Heart right ventricle (tissue), 16 donors: ENCODE results near the gene GOPC. TPM values are rescaled to one million over a fixed set of nuclear protein-coding genes. Genes with fewer than 3 reads are reported as not detected.

Experiments
- ATAC-seq, 8 donors: fragments of 200-7000 bp; cut with Tn5 transposase; one replicate each; pipeline ENCODE4 v1.9.1; 2020; ENCODE audit warnings: mild to moderate bottlenecking in 8 of 8, moderate library complexity in 8 of 8, moderate number of reproducible peaks in 1 of 8
- DNase-seq, 2 donors: peaks; one replicate each; pipeline ENCODE4 v3.0.0-alpha.2; 2020
- H3K27ac ChIP-seq, 10 donors: fragments of 200-600 bp; sonication (generic) in 2 of 10; one replicate each; pipeline versions ENCODE4 v1.5.0 to v1.8.0; 2020 to 2022; ENCODE audit warnings: mild to moderate bottlenecking in 3 of 10
- H3K27me3 ChIP-seq, 7 donors: fragments of 200-600 bp; one replicate each; pipeline ENCODE4 v1.8.0; 2021 to 2022; ENCODE audit warnings: mild to moderate bottlenecking in 2 of 7
- H3K36me3 ChIP-seq, 9 donors: fragments of 200-600 bp; sonication (generic) in 1 of 9; one replicate each; pipeline versions ENCODE4 v1.5.0 to v1.8.0; 2020 to 2022; ENCODE audit warnings: mild to moderate bottlenecking in 2 of 9
- H3K4me1 ChIP-seq, 9 donors: fragments of 200-600 bp; sonication (generic) in 1 of 9; one replicate each; pipeline versions ENCODE4 v1.5.0 to v1.8.0; 2020 to 2022; ENCODE audit warnings: mild to moderate bottlenecking in 4 of 9
- H3K4me3 ChIP-seq, 10 donors: fragments of 200-600 bp; sonication (generic) in 2 of 10; one replicate each; pipeline versions ENCODE4 v1.5.0 to v1.8.0; 2020 to 2022; ENCODE audit warnings: mild to moderate bottlenecking in 7 of 10, moderate library complexity in 2 of 10
- H3K9me3 ChIP-seq, 11 donors: fragments of 200-600 bp in 10 of 11; sonication (generic) in 2 of 11; one replicate each; pipeline versions ENCODE4 v1.5.0 to v1.8.0; 2013 to 2022; ENCODE audit warnings: mild to moderate bottlenecking in 2 of 11, control low read depth in 1 of 11, moderate library complexity in 1 of 11
- CTCF ChIP-seq, 9 donors: fragments of 200-600 bp; sonication (generic) in 2 of 9; IDR thresholded peaks; one replicate each; pipeline versions ENCODE4 v1.5.0 to v1.8.0; 2021 to 2022; ENCODE audit warnings: antibody characterized with exemption in 9 of 9, mild to moderate bottlenecking in 5 of 9, moderate library complexity in 1 of 9
- WGBS, 2 donors: extraction: QIAGEN DNeasy Blood & Tissue Kit; methylation state at CpG; one replicate each; pipeline ENCODE4 v1.1.7; 2013; ENCODE audit warnings: inconsistent platforms in 1 of 2; 5-methylcytosine and 5-hydroxymethylcytosine counted together
- intact Hi-C, 10 donors: fragments of 100-400 bp; cut with DNase I; formaldehyde crosslinking; loops; one replicate each; pipeline versions ENCODE4 v1.11.1 to v1.14.2; 2022
- polyA plus RNA-seq, 2 donors: library from polyadenylated mRNA; stranded (reverse); fragments of 200-250 nt; gene quantifications; one replicate each; pipeline ENCODE4 v1.2.3, GENCODE V29; 2013
- total RNA-seq, 10 donors: library from RNA; stranded (reverse); fragmentation: NEBNext Ultra II Directional in 3 of 10; extraction: Animal tissue kit (Norgen Biotek cat#: 25700) in 3 of 10; gene quantifications; one replicate each; pipeline versions ENCODE4 v1.2.1 to v1.2.4, GENCODE V29; 2021 to 2023
- donor health status: Arrhythmogenic right ventricular cardiomyopathy.
- donor health status: ischemic (EF 13 %, LVEDD 7.1; RV severe dilation, severe dysfunction).
- donor health status: healthy with polysubstance abuse.
- donor health status: DM: no; HTN: yes; CAD: no.
- donor health status: DM: no; HTN: no; CAD: no.
- donor health status: ischemic (EF 25% LVEDD 6.9; RV normal size, moderate dysfunction).
- donor health status: ischemic (EF 25% LVEDD 5.7; RV mildly dilated, moderate dysfunction).
- donor health status: healthy.
- donor health status: DM: yes; HTN: yes; CAD: no.
- donor health status: Ischemic cardiomyopathy.
- donor health status: ischemic (EF 35%, LVEDD 5.7; RV mildly dilated, moderate dysfunction).
- donor health status: nonischemic (EF 11% LVEDD 7.7; RV severe dilation, severe dysfunction).
- donor health status: DM: yes; HTN: yes; CAD: no.
- donor health status: PGD.
- donor health status: ischemic (EF 29% LVEDD 5.4; RV normal size, mild dysfunction).
- donor health status: nonischemic (EF 23%, LVEDD 6.1; RV moderate dilation, normal function).

Gene GOPC
- total and polyA plus RNA-seq, 12 donors = 11.1 to 32.8 (median 23.5) TPM

DNA sequence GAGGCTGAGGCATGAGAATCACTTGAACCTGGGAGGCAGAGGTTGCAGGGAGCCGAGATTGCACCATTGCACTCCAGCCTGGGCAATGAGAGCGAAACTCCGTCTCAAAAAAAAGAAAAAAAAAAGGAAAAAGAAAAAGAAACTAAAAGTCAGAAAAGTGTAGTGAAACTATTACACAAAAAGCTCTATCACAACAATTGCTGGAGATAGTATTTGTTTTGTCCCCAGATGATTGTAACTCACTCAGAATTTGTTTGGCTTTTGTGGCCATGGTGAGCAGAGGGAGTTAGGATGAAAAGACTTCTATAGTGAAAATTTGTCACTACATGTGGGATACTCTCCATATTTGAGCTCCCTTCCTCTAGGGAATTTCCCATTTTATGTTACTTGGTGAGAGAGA is 5.2 kb upstream of the GOPC start:
- Histone ChIP-seq H3K27ac (no peak overlapping the region), H3K4me1 (peaks cover 0 to 7% (median 6%) of the 10 kb centered on the region in 9 donors), H3K36me3 (no peaks in the 10 kb centered on the region), H3K27me3 (peaks cover 0 to 12% (median 2%) of the 10 kb centered on the region in 7 donors), H3K4me3 (no peak overlapping the region), H3K9me3 (no peaks in the 10 kb centered on the region)
- ATAC-seq (no peak), DNase-seq (no peak)
- TF ChIP-seq CTCF (IDR thresholded peaks at IDR 0.05) = no peak
- WGBS, 2 donors = 70 to 87% methylated on average over 3 of the region's 3 CpGs
- intact Hi-C loops = loop anchor here in 7 of 10 donors (2.0 to 10.0 kb wide), 9 partner anchors 53 to 263 kb away; partner anchors contain the start of genes NUS1 (in 2 of the 7) and DCBLD1 (in 1 of the 7)

DNA sequence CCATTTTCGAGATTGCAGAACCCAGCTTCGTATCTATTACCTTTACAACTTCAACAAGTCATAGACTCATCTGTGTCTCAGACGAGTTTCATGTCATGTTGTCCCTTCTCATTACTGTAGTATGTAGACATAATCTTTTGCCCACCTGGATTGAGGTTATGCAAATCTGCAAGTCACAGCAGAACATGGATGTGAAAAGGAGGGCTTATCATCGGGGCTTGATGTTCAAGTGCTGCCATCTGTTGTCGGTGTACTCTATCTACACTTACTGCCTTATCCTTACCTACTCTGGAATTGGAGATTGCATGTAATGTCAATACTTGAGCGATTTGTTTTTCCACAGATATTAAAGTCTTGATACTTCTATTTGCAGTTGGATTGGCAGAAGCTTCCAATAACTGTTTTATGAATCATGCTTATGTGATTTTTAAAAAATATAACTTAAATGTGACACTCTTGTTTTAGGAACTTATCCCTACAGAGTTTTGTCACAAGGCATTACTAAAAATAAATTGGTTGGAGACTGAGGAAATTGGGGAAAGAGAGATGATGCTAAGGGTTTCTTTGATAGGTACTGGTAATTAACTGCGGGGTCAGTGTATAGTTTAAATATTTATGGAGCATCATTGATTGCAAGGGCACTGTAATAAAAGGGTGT is 3.0 kb upstream of the GOPC start:
- TF ChIP-seq CTCF (IDR thresholded peaks at IDR 0.05) = peak; percentile 29 to 80 (median 70)
- Histone ChIP-seq H3K36me3 (no peaks in the 10 kb centered on the region), H3K27me3 (peaks cover 0 to 5% (median 0%) of the 10 kb centered on the region in 7 donors), H3K4me1 (peaks cover 0 to 22% (median 15%) of the 10 kb centered on the region in 9 donors), H3K4me3 (no peak overlapping the region), H3K9me3 (no peaks in the 10 kb centered on the region), H3K27ac (no peak overlapping the region)
- intact Hi-C loops = loop anchor here in 9 of 10 donors (1.0 to 10.0 kb wide), 11 partner anchors 50 to 260 kb away; partner anchors contain the start of genes NUS1 (in 2 of the 9) and DCBLD1 (in 1 of the 9)
- WGBS, 2 donors = 32 to 33% methylated on average over 7 of the region's 7 CpGs
- ATAC-seq (no peak), DNase-seq (peak in 1 of 2 donors; percentile 51)

- intact Hi-C loops = loop anchor here in 8 of 10 donors (2.0 to 10.0 kb wide), 14 partner anchors 49 to 1288 kb away; partner anchors contain the start of genes NUS1 (in 3 of the 8), DCBLD1 (in 2 of the 8) and ASF1A (in 1 of the 8)
- ATAC-seq (no peak), DNase-seq (no peak)
- H3K27ac ChIP-seq = no peak overlapping the region
- no peak overlapping the region for H3K4me3 ChIP-seq
- no peaks in the 10 kb centered on the region for H3K27me3 ChIP-seq
- no peak for TF ChIP-seq CTCF (IDR thresholded peaks at IDR 0.05)
- H3K4me1 ChIP-seq = peaks cover 0 to 37% (median 29%) of the 10 kb centered on the region in 9 donors
- WGBS, 2 donors = 67 to 90% methylated on average over 2 of the region's 2 CpGs
- no peaks in the 10 kb centered on the region for H3K36me3 ChIP-seq
- no peaks in the 10 kb centered on the region for H3K9me3 ChIP-seq
Observed at GRCh38 chr6:117603821-117604220, 1.5 kb upstream of the GOPC start.

- DNase-seq (no peak), ATAC-seq (no peak)
- peaks cover 0 to 39% (median 29%) of the 10 kb centered on the region in 9 donors for H3K4me1 ChIP-seq
- no peaks in the 10 kb centered on the region for H3K9me3 ChIP-seq
- WGBS, 2 donors = 50 to 58% methylated on average over 12 of the region's 12 CpGs
- no peak for TF ChIP-seq CTCF (IDR thresholded peaks at IDR 0.05)
- intact Hi-C loops = loop anchor here in 7 of 10 donors (2.0 to 10.0 kb wide), 11 partner anchors 48 to 1289 kb away; partner anchors contain the start of genes NUS1 (in 3 of the 7), DCBLD1 (in 2 of the 7) and ASF1A (in 1 of the 7)
- peak overlapping the region; percentile 68 to 99 (median 92) for H3K4me3 ChIP-seq
- no peaks in the 10 kb centered on the region for H3K27me3 ChIP-seq
- H3K27ac ChIP-seq = peak overlapping the region; percentile 81 to 94 (median 92)
- peaks cover 0 to 6% (median 0%) of the 10 kb centered on the region in 9 donors for H3K36me3 ChIP-seq
Observed at GRCh38 chr6:117602899-117603588, 733 bp upstream of the GOPC start.
